ENCODE results near the gene NT5C2.
"Not testable (repeated sequence)": the region's sequence is repeated elsewhere in the genome, so short reads cannot be mapped to it uniquely, and the experiment has no call there.

The NT5C2 gene

DNA sequence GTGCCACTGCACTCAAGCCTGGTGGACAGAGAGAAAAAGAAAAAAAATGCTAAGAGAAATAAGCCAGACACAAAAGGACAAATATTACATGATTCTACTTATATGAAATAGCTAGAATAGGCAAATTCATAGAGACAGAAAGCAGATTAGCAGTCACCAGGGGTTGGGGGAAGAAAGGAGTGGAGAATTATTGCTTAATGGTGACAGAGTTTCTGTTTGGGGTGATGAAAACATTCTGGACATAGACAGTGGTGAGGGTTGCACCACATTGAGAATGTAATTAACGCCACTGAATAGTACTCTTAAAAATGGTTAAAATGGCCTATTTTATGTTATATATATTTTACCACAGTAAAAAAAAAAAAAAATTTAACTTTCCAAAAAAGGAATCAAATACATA is 6.4 kb upstream of the NT5C2 start:
- peak; percentile 70 for DNase-seq

DNA sequence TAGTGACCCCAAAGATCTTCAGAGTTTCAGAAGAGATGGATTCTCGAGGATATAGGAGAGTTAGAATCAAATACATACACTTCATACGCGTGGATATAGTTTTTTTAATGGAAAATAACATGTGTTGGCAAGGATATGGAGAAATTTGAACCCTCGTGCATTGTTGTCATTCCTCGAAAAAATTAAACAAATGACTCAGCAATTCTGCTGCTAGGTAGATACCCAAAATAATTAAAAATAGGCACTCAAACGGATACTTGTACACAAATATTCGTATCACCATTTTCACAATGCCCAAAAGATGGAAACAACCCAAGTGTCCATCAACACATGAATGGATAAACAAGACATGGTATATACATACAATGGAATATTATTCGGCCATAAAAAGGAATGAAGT is 5.6 kb upstream of the NT5C2 start:
- no peak for DNase-seq

DNA sequence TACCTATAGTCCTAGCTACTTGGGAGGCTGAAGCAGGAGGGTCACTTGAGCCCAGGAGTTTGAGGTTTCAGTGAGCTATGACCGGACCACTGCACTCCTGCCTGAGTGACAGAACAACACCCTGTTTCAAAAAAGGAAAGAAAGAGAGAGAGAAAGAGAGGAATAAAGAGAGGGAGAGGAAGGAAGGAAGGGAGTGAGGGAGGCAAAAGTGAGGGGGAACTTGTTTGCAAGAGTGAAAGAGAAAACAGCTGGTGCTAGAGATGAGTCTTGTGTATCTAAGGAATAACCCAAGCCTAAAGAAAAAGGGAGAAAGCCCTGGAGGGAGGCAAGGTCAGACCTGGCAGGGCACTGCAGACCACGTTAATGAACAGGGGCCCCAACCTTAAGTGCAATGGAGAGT is 4.8 kb upstream of the NT5C2 start:
- no peak for DNase-seq

DNA sequence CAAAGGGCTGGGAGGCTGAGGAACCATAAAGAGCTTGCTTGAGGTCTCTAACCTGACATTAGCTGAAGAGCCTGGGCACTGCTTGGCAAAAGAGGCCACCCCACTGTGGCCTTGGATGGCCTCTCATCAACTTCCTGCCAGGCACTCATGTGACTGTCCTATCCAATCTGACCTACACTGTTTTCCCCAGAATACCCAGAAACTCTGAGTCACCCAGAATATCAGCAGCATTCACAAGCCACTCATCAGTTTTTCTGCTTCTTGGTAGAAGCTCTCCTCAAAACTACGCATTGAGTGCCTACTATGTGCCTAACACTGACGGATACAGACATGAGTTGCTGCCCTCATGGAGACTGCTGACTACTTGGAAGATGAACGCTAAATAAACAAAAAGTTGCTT is 4.1 kb upstream of the NT5C2 start:
- DNase-seq = peak; percentile 94

DNA sequence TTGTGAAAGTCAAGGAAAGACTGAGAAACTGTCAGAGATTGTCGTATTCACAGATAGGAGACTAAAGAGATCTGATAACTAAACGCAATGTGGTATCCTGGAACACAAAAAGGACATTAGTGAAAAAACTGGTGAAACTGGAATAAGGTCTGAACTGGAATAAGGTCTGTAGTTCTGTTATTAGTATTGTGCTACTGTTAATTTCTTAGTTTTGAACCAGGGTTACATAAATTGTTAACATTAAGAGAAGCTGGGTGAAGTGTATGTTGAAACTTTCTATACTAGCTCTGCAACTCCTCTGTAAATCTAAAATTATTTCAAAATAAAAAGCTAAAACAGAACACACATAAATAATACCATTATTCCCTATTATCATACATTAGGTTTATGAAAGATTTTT is 3.4 kb upstream of the NT5C2 start:
- DNase-seq = no peak

DNA sequence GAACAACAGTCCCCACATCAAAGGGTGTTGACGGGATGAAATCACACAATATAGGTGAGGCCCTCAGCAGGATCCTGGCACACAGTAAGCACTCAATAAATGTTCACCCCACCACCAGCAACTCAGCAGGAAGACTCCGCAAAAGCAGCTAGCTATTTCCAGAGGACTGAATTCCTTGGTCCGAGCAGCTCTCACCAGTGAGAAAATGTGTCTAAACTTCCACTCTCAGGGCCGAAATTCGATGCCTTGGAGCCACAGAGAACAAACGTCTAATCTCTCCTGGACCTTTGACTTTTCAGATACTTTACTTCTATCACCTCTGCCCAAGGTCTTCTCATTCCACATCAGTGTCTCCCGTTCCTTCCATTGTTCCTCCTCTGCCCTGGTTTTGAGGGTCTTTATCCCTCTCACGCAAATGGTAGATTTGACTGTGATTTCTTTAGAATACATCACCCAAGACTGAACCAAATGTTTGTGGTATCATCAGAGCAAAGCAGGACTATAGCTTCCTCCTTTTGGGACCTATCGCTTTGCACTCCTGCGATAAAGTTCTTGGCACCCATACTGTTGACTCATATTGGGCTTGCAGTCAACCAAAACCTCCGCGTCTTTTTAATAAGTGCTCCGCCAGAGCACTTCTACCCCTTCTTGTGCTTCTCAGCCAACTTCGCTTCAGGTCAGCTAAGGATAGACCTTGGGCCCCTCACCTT is 903 bp upstream of the NT5C2 start:
- DNase-seq = peak; percentile 94

DNA sequence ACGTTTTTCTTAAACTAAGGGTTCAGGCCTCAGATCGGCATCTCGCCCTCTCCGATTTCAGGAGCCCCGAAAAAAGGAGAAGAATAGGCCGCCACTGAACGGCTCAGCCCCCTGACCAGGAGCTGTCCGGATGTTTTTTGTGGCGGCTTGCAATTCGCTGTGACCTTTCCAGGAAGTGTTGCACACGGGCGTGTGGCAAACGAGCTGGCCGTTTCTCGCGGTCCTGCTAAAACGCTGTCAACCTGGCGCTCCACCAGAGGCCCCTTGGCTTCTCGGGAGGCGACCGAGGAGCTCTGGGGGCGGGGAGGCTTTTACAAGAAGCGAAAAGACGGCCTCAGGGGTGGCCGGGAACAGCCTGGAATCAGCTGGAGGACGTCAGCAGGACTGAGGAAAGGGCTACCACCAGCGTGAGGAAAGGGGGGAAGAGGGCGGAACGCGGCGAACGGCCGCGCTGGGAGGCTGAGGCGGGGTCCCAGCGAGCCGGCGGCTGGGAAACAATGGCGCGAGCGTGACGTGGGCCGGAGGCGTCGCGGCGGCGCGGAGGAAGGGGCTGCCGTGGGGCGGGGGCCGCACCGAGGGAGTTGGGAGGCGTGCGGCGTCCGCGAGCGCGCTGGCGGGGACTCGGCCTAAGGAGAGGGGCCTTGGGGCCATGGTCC is 493 bp downstream of the NT5C2 start:
- DNase-seq = peak; percentile 95

DNA sequence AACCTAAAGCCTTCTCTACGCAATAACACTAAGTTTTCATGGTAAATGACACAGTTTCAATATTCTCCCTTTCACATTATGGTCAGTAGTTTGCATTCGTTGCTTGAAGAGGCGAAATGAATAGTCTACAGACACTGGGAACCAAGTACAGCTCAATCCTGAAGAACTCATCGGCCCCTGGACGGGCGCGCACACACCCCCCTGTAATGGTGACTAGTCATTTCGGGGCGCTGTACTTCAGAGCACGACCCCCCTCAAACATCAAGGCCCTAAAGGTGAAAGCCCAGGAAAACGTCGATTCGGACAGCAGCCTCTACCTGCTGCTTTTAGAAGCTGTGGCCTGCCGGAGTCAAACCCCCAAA is 1.0 kb downstream of the NT5C2 start:
- no peak for DNase-seq

DNA sequence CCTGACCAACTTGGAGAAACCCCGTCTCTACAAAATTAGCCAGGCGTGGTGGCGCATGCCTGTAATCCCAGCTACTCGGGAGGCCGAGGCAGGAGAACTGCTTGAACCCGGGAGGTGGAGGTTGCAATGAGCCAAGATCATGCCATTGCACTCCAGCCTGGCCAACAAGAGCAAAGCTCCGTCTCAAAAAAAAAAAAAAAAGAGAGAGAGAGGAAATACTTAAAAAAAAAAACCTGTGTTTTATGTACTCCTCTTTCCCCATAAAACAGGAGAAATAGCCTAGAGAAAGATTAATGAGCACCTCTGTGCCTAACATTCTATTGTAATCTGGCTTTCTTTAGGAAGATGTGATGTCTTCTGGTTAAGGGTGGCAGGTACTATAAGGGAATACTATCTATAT is 1.9 kb downstream of the NT5C2 start:
- not testable (repeated sequence) for DNase-seq

DNA sequence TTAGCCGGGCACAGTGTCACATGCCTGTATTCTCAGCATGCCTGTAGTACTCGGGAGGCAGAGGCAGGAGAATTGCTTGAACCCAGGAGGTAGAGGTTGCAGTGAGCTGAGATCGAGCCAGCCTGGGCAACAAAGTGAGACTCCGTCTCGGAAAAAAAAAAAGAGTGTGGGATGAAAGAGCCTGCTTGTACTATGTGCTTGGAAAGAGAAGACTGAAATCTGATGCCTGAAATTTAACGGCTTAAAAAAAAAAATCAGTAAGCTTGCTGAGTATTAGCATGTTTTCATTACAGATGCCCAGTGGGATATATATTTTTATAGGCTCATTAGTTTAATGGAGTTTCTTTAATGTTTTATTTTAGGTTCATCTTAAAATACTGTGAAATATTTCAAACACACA is 4.2 kb downstream of the NT5C2 start:
- DNase-seq = no peak

DNA sequence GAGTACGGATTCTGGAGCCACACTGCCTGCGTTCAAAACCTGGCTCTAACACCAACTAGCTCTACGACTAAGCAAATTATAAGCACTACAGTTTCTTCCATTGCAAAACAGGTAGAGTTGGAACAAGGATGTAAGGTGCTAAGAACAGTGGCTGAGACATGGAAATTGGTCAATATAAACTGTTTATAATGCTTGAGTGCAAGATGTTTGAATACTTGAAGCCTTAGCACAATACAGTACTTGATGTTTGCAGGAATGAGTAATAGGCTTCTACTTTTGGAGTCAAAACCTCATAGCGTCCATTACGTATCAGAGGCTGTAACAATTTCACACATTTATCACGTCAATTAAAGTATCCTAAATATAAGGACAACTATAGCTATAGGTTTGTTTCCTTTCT is 6.9 kb downstream of the NT5C2 start:
- peak; percentile 37 for DNase-seq

DNA sequence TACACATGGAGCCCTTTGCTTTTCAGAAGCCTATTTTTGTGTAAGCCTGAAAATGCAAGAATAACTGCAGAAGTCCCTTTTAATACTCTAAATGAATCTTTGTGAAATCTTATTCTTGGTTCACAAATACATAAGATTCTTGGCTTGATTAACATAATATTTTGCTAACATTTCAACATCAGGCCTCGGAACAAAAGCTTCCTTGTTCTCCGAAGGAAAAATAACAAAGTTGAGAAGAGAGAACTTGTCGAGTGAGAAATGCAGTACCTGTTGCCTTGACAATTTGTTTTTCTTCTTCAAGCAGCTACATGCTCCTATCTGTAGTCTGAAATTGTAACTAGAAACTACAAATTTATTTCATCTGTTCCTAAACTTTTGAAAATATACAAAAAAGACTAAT is 8.5 kb downstream of the NT5C2 start:
- peak; percentile 45 for DNase-seq

DNA sequence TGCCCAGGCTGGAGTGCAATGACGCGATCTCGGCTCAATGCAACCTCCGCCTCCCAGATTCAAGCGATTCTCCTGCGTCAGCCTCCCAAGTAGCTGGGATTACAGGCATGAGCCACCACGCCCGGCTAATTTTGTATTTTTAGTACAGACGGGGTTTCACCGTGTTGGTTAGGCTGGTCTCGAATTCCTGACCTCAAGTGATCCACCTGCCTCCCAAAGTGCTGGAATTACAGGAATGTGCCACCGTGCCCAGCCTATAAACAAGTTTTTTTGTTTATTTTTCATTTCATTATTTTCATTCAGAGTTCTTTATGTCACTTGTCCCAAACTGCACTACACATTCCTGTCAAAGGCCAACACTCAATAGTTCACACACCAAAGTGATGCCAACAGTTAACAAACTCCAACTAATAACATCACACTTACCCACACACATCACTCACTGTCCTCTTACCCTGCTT is 9.1 kb downstream of the NT5C2 start:
- not testable (repeated sequence) for DNase-seq

DNA sequence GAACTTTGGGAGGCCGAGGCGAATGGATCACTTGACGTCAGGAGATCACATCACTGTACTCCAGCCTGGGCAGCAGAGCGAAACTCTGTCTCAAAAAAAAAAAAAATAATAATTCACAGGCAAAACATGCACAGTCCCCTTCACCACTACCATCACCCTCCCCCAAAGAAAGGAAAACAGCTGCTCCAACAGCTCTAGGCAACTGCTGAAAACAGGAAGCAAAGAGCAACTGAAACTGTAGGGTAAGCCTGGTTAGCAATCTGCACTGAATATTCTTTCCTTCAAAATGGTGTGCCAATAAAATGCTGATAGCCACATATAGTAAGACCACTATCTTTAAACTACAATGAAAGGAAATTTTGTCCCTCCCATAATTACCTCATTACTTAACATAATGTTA is 11.8 kb downstream of the NT5C2 start:
- peak; percentile 93 for DNase-seq

DNA sequence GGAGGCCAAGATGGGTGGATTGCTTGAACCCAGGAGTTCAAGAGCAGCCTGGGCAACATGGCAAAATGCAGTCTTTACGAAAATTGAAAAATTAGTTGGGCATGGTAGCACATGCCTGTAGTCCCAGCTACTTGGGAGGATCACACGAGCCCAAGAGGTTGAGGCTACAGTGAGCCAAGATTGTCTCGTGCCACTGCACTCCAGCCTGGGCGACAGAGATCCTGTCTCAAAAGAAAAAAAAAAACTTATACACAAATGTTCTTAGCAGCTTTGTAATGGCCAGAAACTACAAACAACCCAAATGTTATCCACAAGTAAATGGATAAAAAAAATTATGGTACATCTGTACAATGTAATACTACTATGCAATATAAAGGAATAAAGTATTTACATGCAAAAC is 12.6 kb downstream of the NT5C2 start:
- DNase-seq = no peak

DNA sequence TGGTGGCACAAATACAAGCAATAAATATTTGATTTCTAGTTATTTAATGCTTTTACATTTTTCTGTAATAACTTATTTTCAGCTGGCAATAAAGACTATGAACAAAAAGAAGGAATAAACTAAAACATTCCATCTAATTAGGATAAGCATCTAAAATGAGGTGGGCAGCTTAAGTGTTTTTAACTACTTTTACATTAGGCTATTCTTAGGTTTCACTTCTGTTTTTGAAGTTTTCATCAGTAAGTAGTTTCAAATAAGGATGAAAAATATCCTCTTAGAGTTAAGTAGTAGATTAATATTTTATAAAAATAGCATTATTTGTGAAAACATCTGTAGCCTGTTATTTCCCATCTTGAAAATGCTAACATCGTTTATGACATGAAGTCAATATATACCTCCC is 15.9 kb downstream of the NT5C2 start:
- no peak for DNase-seq

DNA sequence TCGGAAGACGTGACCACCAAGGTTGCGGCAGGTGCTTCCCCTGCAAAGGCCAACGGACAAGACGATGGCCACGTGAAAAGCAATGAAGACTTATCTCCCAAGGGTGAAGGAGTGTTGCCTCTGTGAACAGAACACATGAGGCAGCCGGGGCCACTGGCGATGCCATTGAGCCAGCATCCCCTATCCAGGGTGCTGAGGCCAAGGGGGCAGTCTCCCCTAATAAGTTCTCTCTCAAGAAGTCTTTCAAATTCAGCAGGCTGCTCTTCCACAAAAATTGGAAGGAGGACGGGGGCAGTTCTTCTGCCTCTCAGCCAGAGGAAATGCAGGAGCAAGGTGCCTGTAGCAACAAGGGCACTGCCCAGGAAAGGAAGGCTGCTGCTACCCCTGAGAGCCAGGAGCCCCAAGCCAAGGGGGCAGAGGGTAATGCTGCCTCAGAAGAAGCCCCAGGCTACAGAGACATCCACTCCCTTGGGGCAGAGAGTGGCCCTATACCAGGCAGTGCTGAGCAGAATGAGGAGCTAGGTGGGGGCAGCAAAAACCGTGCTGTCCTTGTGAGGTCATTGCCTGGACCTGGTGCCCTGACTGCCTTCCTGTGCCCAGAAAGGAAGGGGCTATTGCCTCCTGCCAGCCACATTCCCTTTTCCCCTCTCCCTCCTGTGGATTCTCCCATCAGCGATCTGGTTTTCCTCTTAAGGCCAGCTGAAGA is 17.3 kb downstream of the NT5C2 start:
- DNase-seq = no peak

DNA sequence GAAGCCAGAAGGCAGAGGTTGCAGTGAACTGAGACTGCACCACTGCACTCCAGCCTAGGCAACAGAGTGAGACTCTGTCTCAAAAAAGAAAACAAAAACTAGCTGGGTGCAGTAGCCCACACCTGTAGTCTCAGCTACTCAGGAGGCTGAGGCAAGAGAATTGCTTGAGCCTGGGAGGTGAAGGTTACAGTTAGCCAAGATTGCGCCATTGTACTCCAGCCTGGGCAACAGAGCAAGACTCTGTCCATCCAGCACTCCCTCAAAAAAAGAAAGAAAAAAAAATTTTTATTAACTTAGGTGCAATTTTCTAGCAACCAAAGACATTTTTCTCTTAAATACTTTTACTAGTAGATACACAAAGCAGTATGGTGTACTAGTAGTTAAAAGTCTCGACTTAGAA is 18.7 kb downstream of the NT5C2 start:
- not testable (repeated sequence) for DNase-seq

DNA sequence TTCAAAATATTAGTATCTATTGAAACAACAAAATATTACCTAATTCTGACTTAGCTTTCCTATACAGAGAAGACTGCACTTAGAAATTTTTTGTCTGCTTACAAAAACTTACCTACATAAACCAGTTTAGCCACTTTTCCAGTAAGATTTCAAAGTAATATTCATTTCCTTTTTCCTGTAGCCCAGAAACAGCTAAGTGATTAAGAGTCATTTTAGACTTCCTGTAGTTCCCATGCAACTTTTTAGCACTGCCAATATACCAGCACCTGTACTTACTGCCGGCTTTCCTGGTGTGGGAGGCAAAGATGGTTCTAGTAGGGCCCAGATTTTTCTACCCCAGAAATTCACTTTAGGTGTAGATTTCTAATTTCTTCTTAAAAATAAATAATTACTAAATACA is 21.8 kb downstream of the NT5C2 start:
- DNase-seq = no peak

DNA sequence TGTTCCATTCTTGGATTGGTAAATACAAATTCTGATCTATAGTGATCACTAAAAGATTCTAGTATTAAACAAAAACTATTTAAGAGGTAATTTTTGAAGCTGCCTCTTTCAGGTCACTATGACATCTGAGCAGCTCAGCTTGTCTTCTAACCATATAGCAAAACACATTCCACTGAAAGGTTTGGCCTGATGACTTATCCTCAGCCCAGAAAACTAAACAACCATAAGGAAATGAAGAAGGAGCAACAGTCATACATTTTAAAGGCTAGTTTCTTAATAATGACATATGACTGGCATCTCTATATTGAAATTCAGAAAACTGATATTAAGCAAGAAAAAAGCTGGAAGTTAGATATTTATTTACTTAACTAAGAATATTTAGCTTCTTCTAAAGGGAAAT is 24.6 kb downstream of the NT5C2 start:
- no peak for DNase-seq

DNA sequence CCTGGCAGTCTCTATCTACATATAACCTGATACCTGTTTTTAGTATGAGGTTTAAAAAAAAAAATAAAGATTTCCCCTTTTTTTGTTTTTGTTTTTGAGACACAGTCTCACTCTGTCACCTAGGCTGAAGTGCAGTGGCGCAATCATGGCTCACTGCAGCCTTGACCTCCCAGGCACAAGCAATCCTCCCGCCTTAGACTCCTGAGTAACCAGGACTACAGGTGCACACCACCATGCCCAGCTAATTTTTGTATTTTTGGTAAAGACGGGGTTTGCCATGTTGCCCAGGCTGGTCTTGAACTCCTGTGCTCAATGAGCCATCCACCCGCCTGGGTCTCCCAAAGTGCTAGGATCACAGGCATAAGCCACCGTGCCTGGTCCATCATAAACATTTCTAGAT is 25.5 kb downstream of the NT5C2 start:
- not testable (repeated sequence) for DNase-seq

DNA sequence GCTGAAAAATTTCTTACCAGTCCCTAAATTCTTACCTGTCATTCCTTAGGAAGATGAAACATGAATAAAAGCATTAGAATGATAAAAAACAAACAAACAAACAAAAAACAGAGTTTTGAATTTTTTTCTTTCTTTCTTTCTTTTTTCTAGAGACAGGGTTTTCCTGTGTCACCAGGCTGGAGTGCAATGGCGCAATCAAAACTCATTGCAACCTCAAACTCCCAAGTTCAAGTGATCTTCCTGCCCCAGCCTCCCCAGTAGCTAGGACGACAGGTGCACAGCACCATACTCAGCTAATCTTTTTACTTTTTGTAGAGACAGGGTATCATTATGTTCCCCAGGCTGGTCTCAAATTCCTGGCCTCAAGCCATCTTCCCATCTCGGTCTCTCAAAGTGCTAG is 26.5 kb downstream of the NT5C2 start:
- no peak for DNase-seq

DNA sequence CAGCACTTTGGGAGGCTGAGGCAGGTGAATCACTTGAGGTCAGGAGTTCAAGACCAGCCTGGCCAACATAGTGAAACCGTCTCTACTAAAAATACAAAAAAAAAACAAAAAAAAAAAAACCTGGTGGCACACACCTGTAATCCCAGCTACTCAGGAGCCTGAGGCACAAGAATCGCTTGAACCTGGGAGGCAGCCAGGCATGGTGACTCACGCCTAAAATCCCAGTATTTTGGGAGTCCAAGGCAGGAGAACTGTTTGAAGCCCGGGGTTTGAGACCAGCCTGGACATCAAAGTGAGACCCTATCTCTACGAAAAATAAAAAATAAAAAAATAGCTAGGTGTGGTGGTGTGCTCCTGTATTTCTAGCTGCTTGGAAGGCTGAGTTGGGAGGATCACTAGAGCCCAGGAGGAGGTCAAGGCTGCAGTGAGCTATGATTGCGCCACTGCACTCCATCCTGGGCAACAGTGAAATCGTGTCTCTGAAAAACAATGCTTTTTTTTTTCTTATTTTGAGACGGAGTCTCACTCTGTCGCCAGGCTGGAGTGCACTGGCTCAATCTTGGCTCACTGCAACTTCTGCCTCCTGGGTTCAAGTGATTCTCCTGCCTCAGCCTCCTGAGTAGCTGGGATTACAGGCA is 29.2 kb downstream of the NT5C2 start:
- DNase-seq = not testable (repeated sequence)

DNA sequence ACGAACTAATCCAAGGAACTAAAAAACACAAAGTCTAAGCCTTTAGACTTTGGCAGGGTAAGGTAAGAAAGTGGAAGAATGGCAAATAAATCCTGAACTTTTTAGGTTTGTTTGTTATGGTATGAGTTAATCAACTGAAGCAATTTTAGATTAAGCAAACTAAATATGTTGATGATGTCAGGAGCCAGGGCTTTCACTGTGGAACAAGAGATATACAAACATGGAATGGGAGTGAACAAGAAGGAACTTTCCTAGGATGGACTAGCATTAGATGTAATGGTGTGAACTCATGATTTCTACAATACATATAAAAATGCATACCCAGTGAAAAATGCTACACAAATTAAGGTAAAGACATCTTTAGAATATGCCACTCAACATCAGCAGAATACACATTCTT is 35.8 kb downstream of the NT5C2 start:
- no peak for DNase-seq
